PC-9 (cell line): ENCODE measurements around the gene JOSD1.

Experiments used
- EZH2 ChIP-seq: fragments of 200-600 bp; sonication (generic); IDR thresholded peaks from 2 replicates; pipeline ENCODE4 v1.8.0; 2017; ENCODE audit warnings: antibody characterized with exemption, low read depth
- TF ChIP-seq, protein P1 (sequence below): fragments of 200-600 bp; sonication (generic); conservative IDR thresholded peaks from 2 replicates; pipeline ENCODE4 v1.6.1; 2017; ENCODE audit warnings: mixed run types, antibody characterized with exemption, mild to moderate bottlenecking, moderate library complexity

DNA sequence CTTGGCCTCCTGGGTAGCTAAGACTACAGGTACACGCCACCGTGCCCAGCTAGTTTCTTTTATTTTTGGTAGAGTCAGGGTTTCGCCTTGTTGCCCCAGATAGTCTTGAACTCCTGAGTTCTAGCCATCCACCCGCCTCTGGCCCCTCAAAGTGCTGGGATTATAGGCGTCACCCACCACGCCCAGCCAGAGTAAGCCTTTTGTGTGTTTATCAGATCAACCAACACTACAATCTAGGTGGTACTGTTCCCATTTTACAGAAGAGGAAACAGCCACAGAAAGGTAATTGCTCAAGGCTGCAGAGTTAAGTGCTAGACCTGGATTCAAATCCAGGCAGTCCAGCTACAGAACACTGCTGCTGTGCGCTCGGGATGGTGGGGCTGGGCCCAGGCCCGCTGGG lies 15.8 kb downstream of the JOSD1 start:
- TF ChIP-seq, protein P1, sequence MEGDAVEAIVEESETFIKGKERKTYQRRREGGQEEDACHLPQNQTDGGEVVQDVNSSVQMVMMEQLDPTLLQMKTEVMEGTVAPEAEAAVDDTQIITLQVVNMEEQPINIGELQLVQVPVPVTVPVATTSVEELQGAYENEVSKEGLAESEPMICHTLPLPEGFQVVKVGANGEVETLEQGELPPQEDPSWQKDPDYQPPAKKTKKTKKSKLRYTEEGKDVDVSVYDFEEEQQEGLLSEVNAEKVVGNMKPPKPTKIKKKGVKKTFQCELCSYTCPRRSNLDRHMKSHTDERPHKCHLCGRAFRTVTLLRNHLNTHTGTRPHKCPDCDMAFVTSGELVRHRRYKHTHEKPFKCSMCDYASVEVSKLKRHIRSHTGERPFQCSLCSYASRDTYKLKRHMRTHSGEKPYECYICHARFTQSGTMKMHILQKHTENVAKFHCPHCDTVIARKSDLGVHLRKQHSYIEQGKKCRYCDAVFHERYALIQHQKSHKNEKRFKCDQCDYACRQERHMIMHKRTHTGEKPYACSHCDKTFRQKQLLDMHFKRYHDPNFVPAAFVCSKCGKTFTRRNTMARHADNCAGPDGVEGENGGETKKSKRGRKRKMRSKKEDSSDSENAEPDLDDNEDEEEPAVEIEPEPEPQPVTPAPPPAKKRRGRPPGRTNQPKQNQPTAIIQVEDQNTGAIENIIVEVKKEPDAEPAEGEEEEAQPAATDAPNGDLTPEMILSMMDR, result no peak
- TF ChIP-seq EZH2, result no peak
